IMR-90 (cell line): ENCODE data around the gene ITFG1. TPM values are rescaled to one million over a fixed set of nuclear protein-coding genes. Genes with fewer than 3 reads are reported as not detected.

Source experiments
- ATAC-seq: fragments of 200-7000 bp; cut with Tn5 transposase; 2 replicates; pipeline ENCODE4 v1.9.1; 2020; ENCODE audit warnings: low read depth, mild to moderate bottlenecking, moderate library complexity
- BruUV-seq: library from RNA; stranded (reverse); fragments of 400-500 nt; replicated peaks from 2 replicates; lab custom pipeline; 2021; lab: Mats Ljungman, UMichigan
- CTCF ChIA-PET: fragments of 300-600 bp; formaldehyde crosslinking; extraction: SDS; loops from one replicate; lab custom pipeline; 2021; ENCODE audit warnings: antibody characterized with exemption; lab: Yijun Ruan, JAX
- POLR2A ChIA-PET: fragments of 300-600 bp; sonication (Branson Sonifier 250); formaldehyde crosslinking; loops from one replicate; lab custom pipeline; 2022; ENCODE audit warnings: antibody characterized with exemption; ENCODE audit not compliant: unreplicated experiment; lab: Charles Lee
- DNase-seq: peaks from one replicate; pipeline ENCODE4 v3.0.0; 2013
- H2AFZ ChIP-seq: replicated peaks from 2 replicates; pipeline ENCODE3; 2013; ENCODE audit warnings: low read length, mild to moderate bottlenecking; ENCODE audit not compliant: poor library complexity
- H2AK5ac ChIP-seq: 2 replicates; pipeline ENCODE4 v1.6.1; 2013; ENCODE audit warnings: low read depth, low read length, inconsistent platforms
- H2AK9ac ChIP-seq: replicated peaks from 2 replicates; pipeline ENCODE3; 2013; ENCODE audit warnings: mild to moderate bottlenecking, low read depth, low read length, moderate library complexity; ENCODE audit not compliant: poor library complexity
- H2BK120ac ChIP-seq: 2 replicates; pipeline ENCODE4 v1.6.1; 2013; ENCODE audit warnings: low read depth, low read length, inconsistent platforms
- H2BK15ac ChIP-seq: 3 replicates; pipeline ENCODE4 v1.6.1; 2013; ENCODE audit warnings: low read depth, low read length, inconsistent platforms
- H2BK20ac ChIP-seq: 2 replicates; pipeline ENCODE4 v1.6.1; 2013; ENCODE audit warnings: low read depth, mild to moderate bottlenecking, inconsistent platforms, low read length, moderate library complexity
- H2BK5ac ChIP-seq: 2 replicates; pipeline ENCODE4 v1.6.1; 2013; ENCODE audit warnings: mild to moderate bottlenecking, low read depth, low read length, inconsistent platforms; ENCODE audit not compliant: poor library complexity, severe bottlenecking
- H3K14ac ChIP-seq: replicated peaks from 2 replicates; pipeline ENCODE4 v1.6.1; 2013; ENCODE audit warnings: low read depth, low read length, inconsistent platforms
- H3K18ac ChIP-seq: 2 replicates; pipeline ENCODE4 v1.6.1; 2013; ENCODE audit warnings: low read depth, low read length, control low read depth
- H3K23ac ChIP-seq: 2 replicates; pipeline ENCODE4 v1.6.1; 2013; ENCODE audit warnings: low read depth, low read length, inconsistent platforms
- H3K27ac ChIP-seq: 2 replicates; pipeline ENCODE4 v1.5.1; 2013; ENCODE audit warnings: mild to moderate bottlenecking, control low read depth, low read length; ENCODE audit not compliant: insufficient read depth
- H3K27me3 ChIP-seq: 2 replicates; pipeline ENCODE4 v1.6.1; 2013; ENCODE audit warnings: low read length; ENCODE audit not compliant: control insufficient read depth, insufficient read depth
- H3K36me3 ChIP-seq: 2 replicates; pipeline ENCODE4 v1.6.1; 2013; ENCODE audit warnings: low read length, mixed read lengths; ENCODE audit not compliant: control insufficient read depth, insufficient read depth
- H3K4ac ChIP-seq: 2 replicates; pipeline ENCODE4 v1.6.1; 2013; ENCODE audit warnings: low read depth, low read length, inconsistent platforms
- H3K4me1 ChIP-seq: 2 replicates; pipeline ENCODE4 v1.6.1; 2013; ENCODE audit warnings: low read length, mixed read lengths; ENCODE audit not compliant: control insufficient read depth, insufficient read depth
- H3K4me2 ChIP-seq: 2 replicates; pipeline ENCODE4 v1.6.1; 2013; ENCODE audit warnings: low read depth, mild to moderate bottlenecking, control low read depth, low read length, moderate library complexity
- H3K4me3 ChIP-seq: 2 replicates; pipeline ENCODE4 v1.5.1; 2013; ENCODE audit warnings: low read depth, mild to moderate bottlenecking, control low read depth, low read length, moderate library complexity; ENCODE audit not compliant: insufficient read depth
- H3K56ac ChIP-seq: 2 replicates; pipeline ENCODE4 v1.6.1; 2013; ENCODE audit warnings: low read length, inconsistent platforms; ENCODE audit not compliant: insufficient read depth; ENCODE audit errors: extremely low read depth
- H3K79me1 ChIP-seq, 2 experiments: 2 replicates each; pipeline ENCODE4 v1.6.1; 2013; ENCODE audit warnings: low read length in 2 of 2, inconsistent platforms in 1 of 2, low read depth in 1 of 2
- H3K9ac ChIP-seq: 2 replicates; pipeline ENCODE4 v1.6.1; 2013; ENCODE audit warnings: low read depth, low read length, control low read depth
- H3K9me1 ChIP-seq: 2 replicates; pipeline ENCODE4 v1.6.1; 2013; ENCODE audit warnings: low read length, inconsistent platforms; ENCODE audit not compliant: insufficient read depth
- H3K9me3 ChIP-seq: 2 replicates; pipeline ENCODE4 v1.6.1; 2013; ENCODE audit warnings: low read length; ENCODE audit not compliant: control insufficient read depth, insufficient read depth
- H4K20me1 ChIP-seq: 2 replicates; pipeline ENCODE4 v1.6.1; 2013; ENCODE audit warnings: low read length, inconsistent platforms; ENCODE audit not compliant: insufficient read depth
- H4K5ac ChIP-seq: 2 replicates; pipeline ENCODE4 v1.6.1; 2013; ENCODE audit warnings: mild to moderate bottlenecking, low read depth, low read length, control low read depth
- H4K8ac ChIP-seq, 2 experiments: 2 replicates each; pipeline ENCODE4 v1.6.1; 2013; ENCODE audit warnings: low read depth in 2 of 2, low read length in 2 of 2, control low read depth in 1 of 2, inconsistent platforms in 1 of 2
- H4K91ac ChIP-seq: 2 replicates; pipeline ENCODE4 v1.6.1; 2013; ENCODE audit warnings: low read depth, low read length, inconsistent platforms; ENCODE audit not compliant: insufficient read depth
- CEBPB ChIP-seq: IDR thresholded peaks from 2 replicates; pipeline ENCODE4 v1.6.1; 2012; ENCODE audit warnings: low read depth, low read length, improper control_type of control experiment
- FOS ChIP-seq: fragments of 150-350 bp; IDR thresholded peaks from 2 replicates; pipeline ENCODE4 v1.6.1; 2016; ENCODE audit warnings: low read depth, low read length
- MAZ ChIP-seq: IDR thresholded peaks from 2 replicates; pipeline ENCODE4 v1.6.1; 2012; ENCODE audit warnings: low read depth, mild to moderate bottlenecking, low read length, improper control_type of control experiment, moderate library complexity, borderline replicate concordance
- MXI1 ChIP-seq: IDR thresholded peaks from 2 replicates; pipeline ENCODE4 v1.6.1; 2012; ENCODE audit warnings: low read depth, mild to moderate bottlenecking, low read length, moderate library complexity, borderline replicate concordance
- NFE2L2 ChIP-seq: fragments of 150-350 bp; IDR thresholded peaks from 2 replicates; pipeline ENCODE4 v1.6.1; 2016; ENCODE audit warnings: low read depth, mild to moderate bottlenecking, low read length
- POLR2A ChIP-seq: IDR thresholded peaks from 2 replicates; pipeline ENCODE4 v1.6.1; 2012; ENCODE audit warnings: mild to moderate bottlenecking, low read depth, low read length
- RCOR1 ChIP-seq: IDR thresholded peaks from 2 replicates; pipeline ENCODE4 v1.6.1; 2012; ENCODE audit warnings: mild to moderate bottlenecking, low read length, improper control_type of control experiment; ENCODE audit not compliant: insufficient replicate concordance
- SMC3 ChIP-seq: fragments of 150-350 bp; IDR thresholded peaks from 2 replicates; pipeline ENCODE4 v1.6.1; 2016; ENCODE audit warnings: low read depth, mild to moderate bottlenecking, antibody characterized with exemption, low read length, moderate library complexity
- WGBS, 2 experiments: methylation state at CpG; one replicate each; pipeline versions ENCODE4 v1.1.5 to v1.1.7; 2013; ENCODE audit warnings: missing lambda C conversion rate in 2 of 2; ENCODE audit not compliant: insufficient read length in 1 of 2; ENCODE audit errors: extremely low coverage in 2 of 2; 5-methylcytosine and 5-hydroxymethylcytosine counted together
- dilution Hi-C: fragments of 300-500 bp; cut with HindIII; formaldehyde crosslinking; loops from one replicate; pipeline ENCODE4 v1.14.3; 2018; ENCODE audit warnings: low sequenced_read_pairs; ENCODE audit not compliant: unreplicated experiment
- in situ Hi-C: fragments of 300-500 bp; cut with MboI; formaldehyde crosslinking; loops from 3 replicates; pipeline ENCODE4 v1.14.3; 2019; ENCODE audit warnings: low sequenced_read_pairs, inconsistent platforms, mixed read lengths
- intact Hi-C: fragments of 100-400 bp; cut with micrococcal nuclease; formaldehyde crosslinking; loops from 2 replicates; pipeline ENCODE4 v1.10.0; 2022
- polyA plus RNA-seq, 3 experiments: library from polyadenylated mRNA; depleted of rRNA; stranded (reverse); fragments of >200 nt; gene quantifications; 2 replicates each; pipeline ENCODE4 v1.2.3, GENCODE V29; 2012; ENCODE audit warnings: low replicate concordance in 1 of 3
- total RNA-seq: library from RNA; depleted of rRNA; stranded (reverse); fragments of >200 nt; gene quantifications from 2 replicates; pipeline ENCODE4 v1.2.3, GENCODE V29; 2012

Gene ITFG1
- total and polyA plus RNA-seq, 2 of the 4 experiments (the other 2 are of a cell fraction), result 54.3 to 60.4 TPM

DNA sequence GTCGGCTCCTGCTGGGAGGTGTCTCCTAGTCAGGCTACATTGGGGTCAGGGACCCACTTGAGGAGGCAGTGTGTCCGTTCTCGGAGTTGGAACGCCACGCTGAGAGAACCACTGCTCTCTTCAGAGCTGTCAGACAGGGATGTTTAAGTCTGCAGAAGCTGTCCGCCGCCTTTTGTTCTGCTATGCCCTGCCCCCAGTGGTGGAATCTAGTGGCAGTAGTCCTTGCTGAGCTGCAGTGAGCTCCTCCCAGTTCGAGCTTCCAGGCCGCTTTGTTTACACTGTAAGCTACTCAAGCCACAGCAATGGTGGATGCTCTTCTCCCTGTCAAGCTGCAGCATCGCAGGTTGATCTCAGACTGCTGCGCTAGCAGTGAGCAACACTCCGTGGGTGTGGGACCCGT lies 36.0 kb downstream of the ITFG1 start:
- no peak overlapping the region for H3K23ac ChIP-seq
- no peak overlapping the region for H2BK15ac ChIP-seq
- no peak for DNase-seq
- no peak overlapping the region for H2AK5ac ChIP-seq
- H3K14ac ChIP-seq, result no peak overlapping the region
- H3K27me3 ChIP-seq, result no peaks in the 10 kb centered on the region
- CTCF ChIA-PET, result no interaction called here
- no peak overlapping the region for H2BK5ac ChIP-seq
- no TSS peak for BruUV-seq
- H3K36me3 ChIP-seq, result peaks cover 16% of the 10 kb centered on the region
- no peak overlapping the region for H2AK9ac ChIP-seq
- dilution Hi-C loops (no loop called here), intact Hi-C loops (no loop called here), in situ Hi-C loops (no loop called here)
- H2BK120ac ChIP-seq, result no peak overlapping the region
- no peaks in the 10 kb centered on the region for H4K20me1 ChIP-seq
- no peak overlapping the region for H2BK20ac ChIP-seq
- H3K9me3 ChIP-seq, result no peaks in the 10 kb centered on the region
- no peak overlapping the region for H3K9ac ChIP-seq
- H4K91ac ChIP-seq, result no peak overlapping the region
- no peak overlapping the region for H3K4me3 ChIP-seq
- no peak overlapping the region for H3K18ac ChIP-seq
- no peak overlapping the region for H3K4me2 ChIP-seq
- no peak overlapping the region for H4K5ac ChIP-seq
- H3K9me1 ChIP-seq, result no peaks in the 10 kb centered on the region
- POLR2A ChIA-PET, result no interaction called here
- no peak overlapping the region for H3K4ac ChIP-seq
- H3K27ac ChIP-seq, result no peak overlapping the region
- no peak for ATAC-seq
- TF ChIP-seq NFE2L2, result no peak
- no peak for TF ChIP-seq POLR2A
- no peak for TF ChIP-seq FOS
- TF ChIP-seq CEBPB, result no peak
- TF ChIP-seq MAZ, result no peak
- no peak for TF ChIP-seq SMC3
- TF ChIP-seq MXI1, result no peak
- no peak for TF ChIP-seq RCOR1
- H3K56ac ChIP-seq, result no peak overlapping the region
- no peaks in the 10 kb centered on the region for H3K79me1 ChIP-seq
- no peak overlapping the region for H4K8ac ChIP-seq
- 97% methylated on average over 4 of the region's 13 CpGs; no CpG with 5 or more reads in 1 of the 2 experiments for WGBS, 2 experiments
- no peak overlapping the region for H2AFZ ChIP-seq
- H3K4me1 ChIP-seq, result no peaks in the 10 kb centered on the region
